HepG2 (cell line): ENCODE measurements around the gene COPB2. TPM values are rescaled to one million over a fixed set of nuclear protein-coding genes. Genes with fewer than 3 reads are reported as not detected.

Experiments
- ATAC-seq: fragments of 200-7000 bp; cut with Tn5 transposase; 3 replicates; pipeline ENCODE4 v1.9.1; 2020; ENCODE audit warnings: mild to moderate bottlenecking, moderate library complexity
- BruUV-seq: library from RNA; stranded (reverse); fragments of 400-500 nt; replicated peaks from 2 replicates; lab custom pipeline; 2021; lab: Mats Ljungman, UMichigan
- CTCF ChIA-PET: fragments of 300-600 bp; formaldehyde crosslinking; extraction: SDS; loops from one replicate; lab custom pipeline; 2021; ENCODE audit warnings: low total read pairs, inconsistent platforms, low intra/inter-chr PET ratio; lab: Yijun Ruan, JAX
- POLR2A ChIA-PET: fragments of 350-600 bp; sonication (Branson Sonifier 250); formaldehyde crosslinking; loops from one replicate; lab custom pipeline; 2020; ENCODE audit warnings: antibody characterized with exemption, inconsistent platforms; lab: Yijun Ruan, JAX
- DNase-seq: peaks from one replicate; pipeline ENCODE4 v3.0.0-alpha.2; 2015; ENCODE audit warnings: low spot score
- FAIRE-seq: peaks from 3 replicates; lab custom pipeline; 2011; peaks lifted over from hg19 to GRCh38; lab: Jason Lieb, UNC
- H2AFZ ChIP-seq: one replicate; pipeline ENCODE4 v1.6.1; 2011; ENCODE audit warnings: low read length, inconsistent platforms
- H3K27ac ChIP-seq: fragments of 300-600 bp; 3 replicates; pipeline ENCODE4 v1.8.0; 2011; ENCODE audit warnings: mixed run types, mild to moderate bottlenecking, mixed read lengths, low read length, inconsistent platforms; ENCODE audit not compliant: insufficient read depth; ENCODE audit errors: extremely low read length
- H3K27me3 ChIP-seq, 2 experiments: fragments of 200-600 bp in 1 of 2; 2 replicates in 1 of 2; 3 replicates in 1 of 2; pipeline versions ENCODE4 v1.6.0 to v1.8.0; 2011; ENCODE audit warnings: low read length in 2 of 2, mild to moderate bottlenecking in 2 of 2, moderate library complexity in 2 of 2, inconsistent platforms in 1 of 2; ENCODE audit not compliant: insufficient read depth in 2 of 2, control insufficient read depth in 1 of 2
- H3K36me3 ChIP-seq, 2 experiments: fragments of 200-600 bp in 1 of 2; replicated peaks in 1 of 2; 2 replicates in 1 of 2; 3 replicates in 1 of 2; pipeline versions ENCODE4 v1.5.1 to v1.8.0; 2011; ENCODE audit warnings: low read length in 2 of 2, inconsistent platforms in 1 of 2; ENCODE audit not compliant: insufficient read depth in 2 of 2, control insufficient read depth in 1 of 2
- H3K4me1 ChIP-seq: 2 replicates; pipeline ENCODE4 v1.5.1; 2012; ENCODE audit warnings: low read length, inconsistent platforms; ENCODE audit not compliant: insufficient read depth
- H3K4me2 ChIP-seq: 2 replicates; pipeline ENCODE4 v1.6.0; 2011; ENCODE audit warnings: low read depth, low read length, inconsistent platforms
- H3K4me3 ChIP-seq, 3 experiments: fragments of 200-600 bp in 1 of 3; sonication (generic), shearing (Covaris generic) in 1 of 3; replicated peaks in 1 of 3; 2 replicates each; pipeline ENCODE4 v1.5.1; 2011 to 2016; ENCODE audit warnings: low read length in 3 of 3, inconsistent platforms in 2 of 3, low read depth in 2 of 3, mild to moderate bottlenecking in 2 of 3, control low read depth in 1 of 3, mixed read lengths in 1 of 3; ENCODE audit not compliant: insufficient read depth in 1 of 3
- H3K79me2 ChIP-seq: one replicate; pipeline ENCODE4 v1.6.1; 2011; ENCODE audit warnings: low read length, inconsistent platforms; ENCODE audit not compliant: insufficient read depth
- H3K9ac ChIP-seq: 2 replicates; pipeline ENCODE4 v1.6.0; 2011; ENCODE audit warnings: mild to moderate bottlenecking, low read depth, low read length, inconsistent platforms; ENCODE audit not compliant: insufficient read depth
- H3K9me3 ChIP-seq: 2 replicates; pipeline ENCODE4 v1.5.1; 2012; ENCODE audit warnings: mild to moderate bottlenecking, low read length
- H4K20me1 ChIP-seq: 2 replicates; pipeline ENCODE4 v1.6.0; 2011; ENCODE audit warnings: inconsistent platforms, mild to moderate bottlenecking, low read length, moderate library complexity; ENCODE audit not compliant: insufficient read depth
- ARID5B ChIP-seq: IDR thresholded peaks from 2 replicates; pipeline ENCODE4 v1.4.0; 2020; ENCODE audit warnings: mild to moderate bottlenecking, missing genetic modification reagents
- DMTF1 ChIP-seq: sonication (generic); formaldehyde crosslinking; IDR thresholded peaks from 2 replicates; pipeline ENCODE4 v1.4.0; 2020; ENCODE audit warnings: mild to moderate bottlenecking, missing genetic modification reagents
- HNF4A ChIP-seq: sonication (generic); formaldehyde crosslinking; IDR thresholded peaks from 2 replicates; pipeline ENCODE4 v1.4.0; 2020; ENCODE audit warnings: missing genetic modification reagents
- MTF2 ChIP-seq: sonication (generic); formaldehyde crosslinking; IDR thresholded peaks from 2 replicates; pipeline ENCODE4 v1.5.0; 2020; ENCODE audit warnings: missing genetic modification reagents, borderline replicate concordance
- POLR2AphosphoS2 ChIP-seq: IDR thresholded peaks from 2 replicates; pipeline ENCODE4 v1.6.1; 2011; ENCODE audit warnings: low read depth, low read length, improper control_type of control experiment
- REXO4 ChIP-seq: sonication (generic); formaldehyde crosslinking; IDR thresholded peaks from 2 replicates; pipeline ENCODE4 v1.8.0; 2022; ENCODE audit warnings: missing genetic modification reagents, mild to moderate bottlenecking, borderline replicate concordance
- SAFB2 ChIP-seq: sonication (generic); formaldehyde crosslinking; IDR thresholded peaks from 2 replicates; pipeline ENCODE4 v1.5.1; 2020; ENCODE audit warnings: missing genetic modification reagents, low read depth, mild to moderate bottlenecking, borderline replicate concordance
- SATB2 ChIP-seq: sonication (generic); formaldehyde crosslinking; IDR thresholded peaks from 2 replicates; pipeline ENCODE4 v1.5.0; 2020; ENCODE audit warnings: missing genetic modification reagents
- SETDB1 ChIP-seq: sonication (generic); formaldehyde crosslinking; IDR thresholded peaks from 2 replicates; pipeline ENCODE4 v1.5.1; 2020; ENCODE audit warnings: missing genetic modification reagents, mild to moderate bottlenecking, borderline replicate concordance
- SP1 ChIP-seq, 2 experiments: fragments of 450-650 bp in 1 of 2; sonication (generic) in 1 of 2; formaldehyde crosslinking in 1 of 2; IDR thresholded peaks; 2 replicates each; pipeline versions ENCODE4 v1.4.0 to v1.6.1; 2016 to 2020; ENCODE audit warnings: missing genetic modification reagents in 1 of 2
- SPEN ChIP-seq: sonication (generic); formaldehyde crosslinking; IDR thresholded peaks from 2 replicates; pipeline ENCODE4 v1.5.1; 2020; ENCODE audit warnings: low read depth, mild to moderate bottlenecking, missing genetic modification reagents
- TARDBP ChIP-seq: sonication (generic); formaldehyde crosslinking; IDR thresholded peaks from 2 replicates; pipeline ENCODE4 v1.8.0; 2022; ENCODE audit warnings: mild to moderate bottlenecking, missing genetic modification reagents
- ZNF740 ChIP-seq: sonication (generic); formaldehyde crosslinking; IDR thresholded peaks from 2 replicates; pipeline ENCODE4 v1.4.0; 2020; ENCODE audit warnings: missing genetic modification reagents
- WGBS: methylation state at CpG from one replicate; pipeline ENCODE4 v1.1.6; 2017; ENCODE audit warnings: low lambda C conversion rate; 5-methylcytosine and 5-hydroxymethylcytosine counted together
- in situ Hi-C: cut with HindIII; loops from 2 replicates; pipeline ENCODE4 v1.10.0; 2017; ENCODE audit warnings: low pct_unique_long_range_greater_than_20kb; ENCODE audit not compliant: extremely low pct_ligation_motif_present
- intact Hi-C: fragments of 100-400 bp; cut with micrococcal nuclease; formaldehyde crosslinking; loops from one replicate; pipeline ENCODE4 v1.10.0; 2022; ENCODE audit not compliant: unreplicated experiment
- polyA plus RNA-seq, 8 experiments: library from polyadenylated mRNA; depleted of rRNA in 3 of 8; stranded (reverse) in 7 of 8; unstranded in 1 of 8; fragments of >200 nt; fragmentation: Illumina TruSeq in 4 of 8; extraction: Trizol in 4 of 8; gene quantifications; 2 replicates each; pipeline versions ENCODE4 v1.2.1 to v1.2.3, GENCODE V29; 2011 to 2016; ENCODE audit warnings: low read depth in 4 of 8, missing spikeins in 1 of 8, mixed read lengths in 1 of 8; ENCODE audit not compliant: insufficient read depth in 1 of 8
- total RNA-seq, 5 experiments: library from RNA; depleted of rRNA; stranded (reverse); fragments of >200 nt; fragmentation: Illumina TruSeq; extraction: Trizol; gene quantifications; 2 replicates each; pipeline ENCODE4 v1.2.3, GENCODE V29; 2016; ENCODE audit warnings: low read depth in 1 of 5

The COPB2 gene
- total and polyA plus RNA-seq, 2 of the 13 experiments (the other 11 are each of a cell fraction or from before 2014, with no cell fraction given): 83.3 to 217 TPM

DNA sequence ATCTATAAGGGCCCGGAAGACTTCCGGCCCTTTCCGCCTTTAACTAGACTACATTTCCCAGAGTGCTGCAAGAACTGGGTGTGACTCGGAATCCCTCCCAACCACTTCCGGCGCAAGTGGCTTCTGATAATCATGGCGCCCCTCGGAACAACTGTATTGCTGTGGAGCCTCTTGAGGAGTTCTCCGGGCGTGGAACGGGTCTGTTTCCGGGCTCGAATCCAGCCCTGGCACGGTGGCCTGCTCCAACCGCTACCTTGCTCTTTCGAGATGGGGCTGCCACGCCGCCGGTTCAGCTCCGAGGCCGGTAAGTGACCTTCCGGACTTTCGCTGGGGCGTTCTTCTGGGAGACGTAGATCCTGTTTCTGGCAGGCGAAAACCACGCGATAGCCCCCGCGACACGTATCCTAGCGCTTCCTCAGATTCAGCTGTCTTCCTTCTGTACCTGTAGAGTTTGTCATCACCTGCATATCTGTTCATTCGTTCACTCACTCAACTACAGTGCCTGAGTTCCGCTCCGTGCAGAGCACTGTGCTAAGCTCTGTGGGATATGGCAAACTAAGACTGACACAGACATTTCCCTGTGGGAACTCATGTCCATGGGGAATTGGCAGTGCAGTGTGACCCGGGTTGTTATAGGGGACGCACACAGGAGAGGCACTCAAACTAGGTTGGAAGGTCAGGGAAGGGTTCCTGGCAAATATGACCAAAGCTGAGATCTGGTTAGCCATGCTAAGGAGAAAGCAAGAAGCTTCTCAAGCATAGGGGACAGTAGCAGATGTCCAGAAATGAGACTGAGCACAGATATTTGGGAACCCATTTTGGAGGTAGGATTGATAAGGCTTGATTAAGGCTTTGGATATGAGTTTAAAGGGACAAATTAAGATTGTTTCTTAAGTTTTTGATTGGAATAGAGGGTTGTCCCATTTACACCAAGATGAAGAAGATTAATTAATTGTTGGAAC lies 45.3 kb downstream of the COPB2 start, which contains the start of gene MRPS22:
Gene MRPS22, plus strand, starts transcription at position 126 of the 962 bp plus-strand sequence. Its CDS starts 7 bp downstream, at position 133.
- FAIRE-seq (peak; percentile 74), DNase-seq (peak; percentile 89), ATAC-seq (peak; percentile 97)
- H3K4me3 ChIP-seq: peak within 1 kb of the TSS; percentile 89 to 98 (median 97)
- H3K27ac ChIP-seq: peak within 1 kb of the TSS; percentile 95
- ChIA-PET CTCF (no interaction called here), POLR2A (interaction anchor here (0.9 to 2.0 kb wide), 3 partner anchors 9 to 730 kb away, joined by 3 to 9 read pairs (median 5); partner anchors contain the start of gene COPB2)
- H4K20me1 ChIP-seq: no peaks in the 10 kb centered on the region
- peak within 1 kb of the TSS; percentile 82 for H3K4me2 ChIP-seq
- intact Hi-C loops (no loop called here), in situ Hi-C loops (no loop called here)
- under 1% methylated on average over 20 of the region's 37 CpGs for WGBS
- peaks cover 29% of the 10 kb centered on the region for H3K79me2 ChIP-seq
- H3K4me1 ChIP-seq: peaks cover 24% of the 10 kb centered on the region
- H3K36me3 ChIP-seq: peaks cover 2 to 27% of the 10 kb centered on the region in 2 experiments
- H2AFZ ChIP-seq: peak within 1 kb of the TSS; percentile 91
- peak within 1 kb of the TSS; percentile 96 for H3K9ac ChIP-seq
- no peaks in the 10 kb centered on the region; a peak in 1 of 5 replicates for H3K27me3 ChIP-seq
- TSS peak; percentile 94 for BruUV-seq
- no peaks in the 10 kb centered on the region for H3K9me3 ChIP-seq
- no peak for TF ChIP-seq REXO4 (CRISPR knock-in tag)
- TF ChIP-seq TARDBP: peak; percentile 15; the same call in 1 of the 2 replicates
- TF ChIP-seq ARID5B (CRISPR knock-in tag): peak; percentile 4; the same call in 1 of the 2 replicates
- TF ChIP-seq HNF4A (CRISPR knock-in tag): peak; percentile 39; the same call in 1 of the 2 replicates
- no peak for TF ChIP-seq DMTF1 (CRISPR knock-in tag)
- TF ChIP-seq ZNF740: 0 out of 2 replicates have a peak, but pooled peaks have one; percentile 51
- TF ChIP-seq SPEN (CRISPR knock-in tag): peak; percentile 83
- no peak; the same call in 1 of the 2 replicates for TF ChIP-seq SAFB2 (CRISPR knock-in tag)
- no peak for TF ChIP-seq SATB2 (CRISPR knock-in tag)
- TF ChIP-seq POLR2AphosphoS2: no peak
- no peak for TF ChIP-seq SETDB1 (CRISPR knock-in tag)
- no peak for TF ChIP-seq SP1 (IDR thresholded peaks at IDR 0.05)
- peak; percentile 61; the same call in 1 of the 2 replicates for TF ChIP-seq SP1 (CRISPR knock-in tag; IDR thresholded peaks at IDR 0.05)
- TF ChIP-seq MTF2 (CRISPR knock-in tag): no peak
